IPS DF 6.9 (cell line): ENCODE data around the gene OXSR1.

Experiments
- DNase-seq: peaks from one replicate; pipeline ENCODE4 v3.0.0-alpha.2; 2013; ENCODE audit warnings: low read depth, low spot score
- H3K27ac ChIP-seq: one replicate; pipeline ENCODE4 v1.5.1; 2013; ENCODE audit warnings: low read length, control low read depth
- H3K27me3 ChIP-seq: 2 replicates; pipeline ENCODE4 v1.6.1; 2013; ENCODE audit warnings: mild to moderate bottlenecking, low read length; ENCODE audit not compliant: control insufficient read depth, insufficient read depth
- H3K36me3 ChIP-seq: 2 replicates; pipeline ENCODE4 v1.6.1; 2013; ENCODE audit warnings: low read length; ENCODE audit not compliant: control insufficient read depth, insufficient read depth
- H3K4me1 ChIP-seq: 2 replicates; pipeline ENCODE4 v1.6.1; 2013; ENCODE audit warnings: low read length; ENCODE audit not compliant: control insufficient read depth, insufficient read depth
- H3K4me3 ChIP-seq: 2 replicates; pipeline ENCODE4 v1.5.1; 2013; ENCODE audit warnings: mild to moderate bottlenecking, low read length
- H3K9me3 ChIP-seq: 2 replicates; pipeline ENCODE4 v1.6.1; 2013; ENCODE audit warnings: low read length, inconsistent platforms; ENCODE audit not compliant: control insufficient read depth, insufficient read depth
- WGBS: extraction: QIAGEN DNeasy Blood & Tissue Kit; methylation state at CpG from one replicate; pipeline ENCODE4 v1.1.7; 2013; ENCODE audit warnings: mixed read lengths, missing lambda C conversion rate; ENCODE audit not compliant: insufficient read length, insufficient coverage; 5-methylcytosine and 5-hydroxymethylcytosine counted together

OXSR1 gene

GRCh38 chr3:38164952-38165721 is at the start of gene OXSR1:
Gene OXSR1, plus strand, starts transcription at chr3:38165537. Its CDS starts 340 bp downstream, at chr3:38165877.
- peak; percentile 99 for DNase-seq
- no peak within 1 kb of the TSS for H3K27ac ChIP-seq
- no peaks in the 10 kb centered on the region for H3K9me3 ChIP-seq
- no peaks in the 10 kb centered on the region for H3K36me3 ChIP-seq
- H3K4me3 ChIP-seq = peak within 1 kb of the TSS; percentile 94
- WGBS = no CpG with 5 or more reads among the region's 57 CpGs
- no peaks in the 10 kb centered on the region for H3K4me1 ChIP-seq
- no peaks in the 10 kb centered on the region for H3K27me3 ChIP-seq

DNA sequence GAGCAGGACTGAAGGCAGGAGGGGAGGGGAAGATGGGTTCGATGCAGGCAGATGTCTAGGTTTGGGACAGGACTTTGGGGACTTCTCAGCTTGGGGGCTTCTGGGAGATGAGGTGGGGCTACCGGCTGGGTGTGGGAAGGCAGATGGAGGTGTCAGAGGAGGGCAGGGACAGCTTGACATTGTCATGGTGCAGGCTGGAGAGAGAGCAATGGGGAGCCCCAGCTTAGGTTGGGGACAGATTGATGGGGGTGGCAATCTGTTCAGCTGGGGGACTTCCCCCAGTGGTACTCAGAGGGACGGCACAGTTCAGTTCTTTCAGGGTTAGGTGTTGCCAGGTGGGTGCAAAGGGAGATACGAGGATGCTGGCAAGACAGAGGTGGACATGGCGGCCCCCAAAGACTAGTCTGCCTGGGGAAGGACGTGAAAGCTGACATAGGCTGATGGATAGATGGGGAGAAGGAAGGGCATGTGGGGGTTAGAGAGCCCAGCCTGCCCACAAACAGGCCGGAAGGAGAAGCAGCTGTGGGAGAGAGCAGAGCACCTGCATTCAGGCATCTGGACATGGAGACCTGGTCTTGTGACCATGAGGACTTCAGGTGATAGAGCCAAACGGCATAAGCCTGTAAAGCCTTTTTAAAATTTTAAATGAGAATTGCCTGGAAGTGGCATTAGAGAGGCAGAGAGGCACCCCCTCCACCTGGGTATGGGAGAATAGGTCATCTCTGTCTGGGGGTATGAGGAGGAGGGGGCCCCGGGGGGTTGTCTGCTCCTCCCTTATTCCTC is 49.5 kb upstream of the OXSR1 start:
- no CpG with 5 or more reads among the region's 9 CpGs for WGBS
- no peak for DNase-seq
- H3K27ac ChIP-seq = no peak overlapping the region

GRCh38 chr3:38116471-38117162 is 48.7 kb upstream of the OXSR1 start:
- DNase-seq = no peak
- Histone ChIP-seq H3K9me3 (no peaks in the 10 kb centered on the region), H3K4me1 (no peaks in the 10 kb centered on the region), H3K36me3 (peaks cover 1% of the 10 kb centered on the region), H3K4me3 (no peak overlapping the region), H3K27ac (no peak overlapping the region), H3K27me3 (no peaks in the 10 kb centered on the region)
- no CpG with 5 or more reads among the region's 12 CpGs for WGBS

More for the DNA sequence above, 49.5 kb upstream of the OXSR1 start:
- H3K4me3 ChIP-seq = no peak overlapping the region
- no peaks in the 10 kb centered on the region for H3K9me3 ChIP-seq
- no peaks in the 10 kb centered on the region for H3K4me1 ChIP-seq
- H3K27me3 ChIP-seq = no peaks in the 10 kb centered on the region
- H3K36me3 ChIP-seq = no peaks in the 10 kb centered on the region

- no peaks in the 10 kb centered on the region for H3K4me1 ChIP-seq
- no peak for DNase-seq
- no peak overlapping the region for H3K4me3 ChIP-seq
- H3K36me3 ChIP-seq = peaks cover 8% of the 10 kb centered on the region
- H3K27me3 ChIP-seq = no peaks in the 10 kb centered on the region
- no CpG with 5 or more reads among the region's 10 CpGs for WGBS
- H3K9me3 ChIP-seq = no peaks in the 10 kb centered on the region
- no peak overlapping the region for H3K27ac ChIP-seq
Observed at GRCh38 chr3:38117163-38117716, 48.1 kb upstream of the OXSR1 start.

DNA sequence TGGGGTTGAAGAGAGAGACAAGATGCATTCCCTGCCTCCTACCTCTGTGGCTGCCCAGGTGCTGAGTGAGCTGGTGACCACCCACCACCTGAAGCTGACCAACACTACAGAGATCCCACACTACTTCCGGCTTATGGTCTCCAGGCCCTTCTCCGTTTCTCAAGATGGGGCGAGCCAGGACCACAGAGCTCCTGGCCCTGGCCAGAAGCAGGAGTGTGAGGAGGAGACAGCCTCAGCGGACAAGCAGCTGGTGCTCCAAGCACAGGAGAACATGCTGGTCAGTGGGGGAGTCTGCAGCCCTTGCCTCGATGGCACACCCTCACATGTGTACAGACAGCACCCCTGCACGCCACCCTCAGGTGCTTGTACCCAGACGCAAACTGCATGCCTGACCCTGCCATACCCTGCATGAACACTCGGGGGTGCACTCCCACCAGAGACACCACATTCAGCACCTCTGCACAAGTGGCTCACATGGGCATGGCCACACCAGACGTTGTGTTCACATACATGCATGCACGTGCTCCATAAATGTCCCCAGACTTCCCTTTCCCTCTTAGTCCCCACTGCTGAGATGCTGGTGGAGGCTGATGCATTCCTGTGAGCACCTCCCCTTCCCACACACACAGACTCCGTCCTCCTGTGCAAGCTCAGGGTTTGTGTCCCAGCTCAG is 47.5 kb upstream of the OXSR1 start:
- Histone ChIP-seq H3K27me3 (no peaks in the 10 kb centered on the region), H3K27ac (no peak overlapping the region), H3K4me1 (no peaks in the 10 kb centered on the region), H3K36me3 (peaks cover 11% of the 10 kb centered on the region), H3K9me3 (no peaks in the 10 kb centered on the region), H3K4me3 (no peak overlapping the region)
- no peak for DNase-seq
- WGBS = no CpG with 5 or more reads among the region's 11 CpGs

DNA sequence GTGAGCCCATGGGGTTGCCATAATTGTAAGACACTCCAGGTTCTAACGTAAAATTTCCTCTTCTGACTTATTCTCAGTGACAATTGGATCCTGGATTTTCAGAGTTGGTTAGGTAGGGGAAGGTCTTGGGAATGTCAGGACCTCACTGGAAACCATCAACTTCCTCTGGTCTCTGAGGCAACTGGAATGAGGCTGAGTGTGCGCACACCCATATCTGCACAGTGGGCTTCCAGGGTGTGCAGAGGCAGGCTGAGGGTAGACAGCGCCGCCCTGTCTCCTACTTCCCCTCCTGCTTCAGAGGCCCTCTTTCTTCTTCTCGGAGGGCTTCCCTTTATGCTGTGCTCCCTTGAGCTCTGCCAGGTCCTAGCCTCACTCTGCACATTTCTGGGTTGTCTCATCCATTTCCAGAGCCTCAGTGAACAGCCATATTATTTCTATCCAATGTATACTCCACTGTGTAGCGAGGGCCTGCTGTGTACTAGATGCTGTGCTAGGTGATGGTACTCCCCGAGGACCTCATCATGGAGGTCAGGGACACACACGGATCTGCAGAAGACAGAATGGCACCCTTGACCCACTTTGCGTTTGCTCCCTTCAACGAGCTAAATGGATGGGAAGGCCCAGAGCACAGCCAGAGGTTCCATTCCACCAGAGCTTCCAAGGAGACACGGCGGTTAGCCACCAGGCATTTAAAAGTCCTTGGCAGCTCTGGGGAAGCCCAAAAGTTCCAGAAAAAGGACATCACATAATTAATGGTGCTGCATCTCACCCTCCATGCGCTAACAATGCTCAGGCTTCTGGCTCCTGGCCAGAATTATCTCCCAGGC is 46.7 kb upstream of the OXSR1 start:
- no peak for DNase-seq
- Histone ChIP-seq H3K9me3 (no peaks in the 10 kb centered on the region), H3K4me3 (no peak overlapping the region), H3K4me1 (no peaks in the 10 kb centered on the region), H3K27me3 (no peaks in the 10 kb centered on the region), H3K36me3 (peaks cover 14% of the 10 kb centered on the region), H3K27ac (no peak overlapping the region)
- WGBS = no CpG with 5 or more reads among the region's 13 CpGs

- WGBS = no CpG with 5 or more reads among the region's 1 CpG
- Histone ChIP-seq H3K27ac (no peak overlapping the region), H3K36me3 (peaks cover 14% of the 10 kb centered on the region), H3K27me3 (no peaks in the 10 kb centered on the region), H3K4me3 (no peak overlapping the region), H3K4me1 (no peaks in the 10 kb centered on the region), H3K9me3 (no peaks in the 10 kb centered on the region)
- no peak for DNase-seq
Observed at GRCh38 chr3:38119248-38119544, 46.1 kb upstream of the OXSR1 start.

- WGBS = no CpG with 5 or more reads among the region's 7 CpGs
- no peak overlapping the region for H3K4me3 ChIP-seq
- no peak overlapping the region for H3K27ac ChIP-seq
- peaks cover 14% of the 10 kb centered on the region for H3K36me3 ChIP-seq
- no peaks in the 10 kb centered on the region for H3K4me1 ChIP-seq
- no peaks in the 10 kb centered on the region for H3K9me3 ChIP-seq
- H3K27me3 ChIP-seq = no peaks in the 10 kb centered on the region
- DNase-seq = no peak
Observed at GRCh38 chr3:38119821-38120692, 45.3 kb upstream of the OXSR1 start.
